Spinal cord (tissue), 10 donors: Measurements from ENCODE around the gene N4BP3. TPM values are rescaled to one million over a fixed set of nuclear protein-coding genes. Genes with fewer than 3 reads are reported as not detected.

ENCODE experiments used
- DNase-seq, 6 donors: peaks; one replicate each; pipeline versions ENCODE4 v3.0.0 to v3.0.0-alpha.2; 2013 to 2015; ENCODE audit warnings: low spot score in 6 of 6, low read depth in 4 of 6
- H3K27ac ChIP-seq: one replicate; pipeline ENCODE4 v1.5.1; 2013; ENCODE audit warnings: low read depth, low read length, control low read depth
- H3K27me3 ChIP-seq: one replicate; pipeline ENCODE4 v1.6.1; 2013; ENCODE audit warnings: low read length; ENCODE audit not compliant: control insufficient read depth, insufficient read depth
- H3K36me3 ChIP-seq: one replicate; pipeline ENCODE4 v1.6.1; 2013; ENCODE audit warnings: low read length; ENCODE audit not compliant: control insufficient read depth, insufficient read depth
- H3K4me1 ChIP-seq: one replicate; pipeline ENCODE4 v1.6.1; 2013; ENCODE audit warnings: low read length; ENCODE audit not compliant: control insufficient read depth, insufficient read depth
- H3K4me3 ChIP-seq: one replicate; pipeline ENCODE4 v1.5.1; 2013; ENCODE audit warnings: low read depth, low read length, control low read depth
- H3K9me3 ChIP-seq: one replicate; pipeline ENCODE4 v1.6.1; 2013; ENCODE audit warnings: low read length; ENCODE audit not compliant: control insufficient read depth, insufficient read depth
- WGBS: methylation state at CpG from one replicate; pipeline ENCODE4 v1.1.5; 2013; ENCODE audit warnings: missing lambda C conversion rate; ENCODE audit not compliant: insufficient coverage; 5-methylcytosine and 5-hydroxymethylcytosine counted together
- polyA plus RNA-seq, 2 donors: library from polyadenylated mRNA; unstranded; fragments of 120-200 nt; gene quantifications; one replicate each; pipeline ENCODE4 v1.2.1, GENCODE V29; 2013; ENCODE audit not compliant: insufficient read length in 2 of 2
- total RNA-seq, 2 donors: library from RNA; depleted of rRNA in 1 of 2; stranded (reverse); fragments of 120-200 nt in 1 of 2; fragments of >200 nt in 1 of 2; gene quantifications; one replicate each; pipeline versions ENCODE4 v1.2.3 to v1.2.4, GENCODE V29; 2013 to 2014
- donor health status: healthy.

The N4BP3 gene
- total and polyA plus RNA-seq, 4 donors: 5.5 to 11.3 (median 8.2) TPM

GRCh38 chr5:178093134-178093533 is 20.2 kb upstream of the N4BP3 start:
- no CpG with 5 or more reads among the region's 2 CpGs for WGBS
- Histone ChIP-seq H3K4me1 (no peaks in the 10 kb centered on the region), H3K4me3 (no peak overlapping the region), H3K36me3 (no peaks in the 10 kb centered on the region), H3K9me3 (no peaks in the 10 kb centered on the region), H3K27ac (no peak overlapping the region), H3K27me3 (no peaks in the 10 kb centered on the region)
- no peak for DNase-seq

- Histone ChIP-seq H3K27me3 (no peaks in the 10 kb centered on the region), H3K9me3 (no peaks in the 10 kb centered on the region), H3K4me1 (no peaks in the 10 kb centered on the region), H3K4me3 (no peak overlapping the region), H3K36me3 (no peaks in the 10 kb centered on the region), H3K27ac (no peak overlapping the region)
- no peak for DNase-seq
- WGBS: 90% methylated on average over 9 of the region's 9 CpGs
These were observed 19.0 kb upstream of the N4BP3 start for GRCh38 chr5:178094345-178094744.

GRCh38 chr5:178098685-178099084 is 14.6 kb upstream of the N4BP3 start:
- H3K27ac ChIP-seq: no peak overlapping the region
- DNase-seq: no peak
- H3K4me3 ChIP-seq: no peak overlapping the region
- WGBS: 93% methylated on average over 2 of the region's 7 CpGs
- H3K9me3 ChIP-seq: no peaks in the 10 kb centered on the region
- no peaks in the 10 kb centered on the region for H3K27me3 ChIP-seq
- H3K36me3 ChIP-seq: no peaks in the 10 kb centered on the region
- H3K4me1 ChIP-seq: no peaks in the 10 kb centered on the region

- no peaks in the 10 kb centered on the region for H3K36me3 ChIP-seq
- peaks cover 4% of the 10 kb centered on the region for H3K4me1 ChIP-seq
- WGBS: 78% methylated on average over 12 of the region's 12 CpGs
- no peak overlapping the region for H3K4me3 ChIP-seq
- H3K27ac ChIP-seq: no peak overlapping the region
- DNase-seq: no peak
- H3K9me3 ChIP-seq: no peaks in the 10 kb centered on the region
- no peaks in the 10 kb centered on the region for H3K27me3 ChIP-seq
These were observed 9.7 kb upstream of the N4BP3 start for GRCh38 chr5:178103612-178104011.

GRCh38 chr5:178104492-178104891 is 8.8 kb upstream of the N4BP3 start:
- peak in 1 of 6 donors; percentile 8 for DNase-seq
- Histone ChIP-seq H3K9me3 (no peaks in the 10 kb centered on the region), H3K27me3 (no peaks in the 10 kb centered on the region), H3K36me3 (no peaks in the 10 kb centered on the region), H3K4me1 (peaks cover 4% of the 10 kb centered on the region), H3K4me3 (no peak overlapping the region), H3K27ac (no peak overlapping the region)
- WGBS: 50% methylated on average over 4 of the region's 5 CpGs

- DNase-seq: no peak
- Histone ChIP-seq H3K9me3 (no peaks in the 10 kb centered on the region), H3K4me3 (no peak overlapping the region), H3K27ac (no peak overlapping the region), H3K4me1 (peaks cover 4% of the 10 kb centered on the region), H3K27me3 (no peaks in the 10 kb centered on the region), H3K36me3 (no peaks in the 10 kb centered on the region)
- WGBS: 71% methylated on average over 4 of the region's 4 CpGs
These were observed 7.2 kb upstream of the N4BP3 start for GRCh38 chr5:178106086-178106485.

GRCh38 chr5:178106556-178107239 is 6.6 kb upstream of the N4BP3 start:
- H3K4me1 ChIP-seq: peaks cover 4% of the 10 kb centered on the region
- H3K36me3 ChIP-seq: no peaks in the 10 kb centered on the region
- no peak overlapping the region for H3K27ac ChIP-seq
- H3K4me3 ChIP-seq: no peak overlapping the region
- no peak for DNase-seq
- WGBS: 74% methylated on average over 10 of the region's 13 CpGs
- no peaks in the 10 kb centered on the region for H3K9me3 ChIP-seq
- no peaks in the 10 kb centered on the region for H3K27me3 ChIP-seq

GRCh38 chr5:178107756-178108310 is 5.5 kb upstream of the N4BP3 start:
- peak in 1 of 6 donors; percentile 48 for DNase-seq
- 27% methylated on average over 3 of the region's 5 CpGs for WGBS
- no peak overlapping the region for H3K4me3 ChIP-seq

GRCh38 chr5:178108446-178108845 is 4.9 kb upstream of the N4BP3 start:
- H3K36me3 ChIP-seq: no peaks in the 10 kb centered on the region
- H3K27ac ChIP-seq: no peak overlapping the region
- WGBS: 87% methylated on average over 6 of the region's 7 CpGs
- no peak for DNase-seq
- peaks cover 4% of the 10 kb centered on the region for H3K4me1 ChIP-seq
- peaks cover 4% of the 10 kb centered on the region for H3K27me3 ChIP-seq
- H3K9me3 ChIP-seq: no peaks in the 10 kb centered on the region
- no peak overlapping the region for H3K4me3 ChIP-seq

More at GRCh38 chr5:178107756-178108310, 5.5 kb upstream of the N4BP3 start:
- H3K9me3 ChIP-seq: no peaks in the 10 kb centered on the region
- no peaks in the 10 kb centered on the region for H3K36me3 ChIP-seq
- H3K4me1 ChIP-seq: peaks cover 4% of the 10 kb centered on the region
- H3K27me3 ChIP-seq: peaks cover 2% of the 10 kb centered on the region
- H3K27ac ChIP-seq: no peak overlapping the region

GRCh38 chr5:178108966-178109365 is 4.4 kb upstream of the N4BP3 start:
- DNase-seq: no peak
- Histone ChIP-seq H3K4me1 (peaks cover 7% of the 10 kb centered on the region), H3K9me3 (no peaks in the 10 kb centered on the region), H3K4me3 (no peak overlapping the region), H3K27me3 (peaks cover 8% of the 10 kb centered on the region), H3K36me3 (no peaks in the 10 kb centered on the region), H3K27ac (no peak overlapping the region)
